Rectal smooth muscle tissue (tissue), 1 donor: Measurements from ENCODE around the gene XRCC1.
A peak's percentile ranks its signal among the peaks of the same experiment; 100 is the strongest.

Source experiments
- H3K27ac ChIP-seq: one replicate; pipeline ENCODE4 v1.7.0; 2013; ENCODE audit warnings: low read depth, low read length, inconsistent platforms
- H3K27me3 ChIP-seq: one replicate; pipeline ENCODE4 v1.7.0; 2013; ENCODE audit warnings: low read length; ENCODE audit not compliant: control insufficient read depth, insufficient read depth
- H3K36me3 ChIP-seq: one replicate; pipeline ENCODE4 v1.7.0; 2013; ENCODE audit warnings: low read length; ENCODE audit not compliant: control insufficient read depth, insufficient read depth
- H3K4me1 ChIP-seq: one replicate; pipeline ENCODE4 v1.7.0; 2013; ENCODE audit warnings: low read length; ENCODE audit not compliant: control insufficient read depth, insufficient read depth
- H3K4me3 ChIP-seq: one replicate; pipeline ENCODE4 v1.7.0; 2013; ENCODE audit warnings: low read length
- H3K9ac ChIP-seq: one replicate; pipeline ENCODE4 v1.7.0; 2013; ENCODE audit warnings: low read length

XRCC1 gene

GRCh38 chr19:43584484-43584883 is 9.2 kb upstream of the XRCC1 start:
- H3K9ac ChIP-seq, result no peak overlapping the region
- H3K4me3 ChIP-seq, result no peak overlapping the region
- H3K36me3 ChIP-seq, result no peaks in the 10 kb centered on the region
- H3K4me1 ChIP-seq, result peaks cover 10% of the 10 kb centered on the region
- no peak overlapping the region for H3K27ac ChIP-seq
- no peaks in the 10 kb centered on the region for H3K27me3 ChIP-seq

- Histone ChIP-seq H3K27ac (no peak overlapping the region), H3K4me1 (peaks cover 10% of the 10 kb centered on the region), H3K4me3 (no peak overlapping the region), H3K36me3 (no peaks in the 10 kb centered on the region), H3K9ac (no peak overlapping the region), H3K27me3 (no peaks in the 10 kb centered on the region)
These were observed 7.2 kb upstream of the XRCC1 start for GRCh38 chr19:43582495-43582894.

- Histone ChIP-seq H3K4me1 (peaks cover 10% of the 10 kb centered on the region), H3K9ac (no peak overlapping the region), H3K27ac (peak overlapping the region; percentile 3), H3K36me3 (no peaks in the 10 kb centered on the region), H3K4me3 (peak overlapping the region; percentile 32), H3K27me3 (no peaks in the 10 kb centered on the region)
These were observed 6.1 kb upstream of the XRCC1 start for GRCh38 chr19:43581467-43581866.

- H3K27me3 ChIP-seq, result no peaks in the 10 kb centered on the region
- H3K9ac ChIP-seq, result no peak overlapping the region
- no peak overlapping the region for H3K27ac ChIP-seq
- peaks cover 17% of the 10 kb centered on the region for H3K4me1 ChIP-seq
- no peaks in the 10 kb centered on the region for H3K36me3 ChIP-seq
- no peak overlapping the region for H3K4me3 ChIP-seq
These were observed 3.5 kb upstream of the XRCC1 start for GRCh38 chr19:43578787-43579186.

- Histone ChIP-seq H3K4me3 (peak overlapping the region; percentile 31), H3K36me3 (no peaks in the 10 kb centered on the region), H3K27ac (no peak overlapping the region), H3K9ac (no peak overlapping the region), H3K27me3 (no peaks in the 10 kb centered on the region), H3K4me1 (peaks cover 16% of the 10 kb centered on the region)
These were observed 890 bp upstream of the XRCC1 start for GRCh38 chr19:43575955-43576878.

GRCh38 chr19:43574424-43575155 is 737 bp downstream of the XRCC1 start:
- Histone ChIP-seq H3K27me3 (no peaks in the 10 kb centered on the region), H3K27ac (peak overlapping the region; percentile 93), H3K36me3 (no peaks in the 10 kb centered on the region), H3K9ac (peak overlapping the region; percentile 92), H3K4me1 (peaks cover 7% of the 10 kb centered on the region), H3K4me3 (peak overlapping the region; percentile 98)

GRCh38 chr19:43572171-43572588 is 3.1 kb downstream of the XRCC1 start:
- no peak overlapping the region for H3K9ac ChIP-seq
- no peaks in the 10 kb centered on the region for H3K27me3 ChIP-seq
- H3K4me3 ChIP-seq, result no peak overlapping the region
- no peak overlapping the region for H3K27ac ChIP-seq
- H3K4me1 ChIP-seq, result peaks cover 7% of the 10 kb centered on the region
- no peaks in the 10 kb centered on the region for H3K36me3 ChIP-seq

GRCh38 chr19:43570174-43570791 is 5.0 kb downstream of the XRCC1 start:
- H3K27ac ChIP-seq, result no peak overlapping the region
- no peak overlapping the region for H3K9ac ChIP-seq
- H3K4me1 ChIP-seq, result peaks cover 5% of the 10 kb centered on the region
- no peaks in the 10 kb centered on the region for H3K27me3 ChIP-seq
- H3K36me3 ChIP-seq, result no peaks in the 10 kb centered on the region
- no peak overlapping the region for H3K4me3 ChIP-seq

GRCh38 chr19:43569657-43570056 is 5.7 kb downstream of the XRCC1 start:
- H3K27me3 ChIP-seq, result no peaks in the 10 kb centered on the region
- H3K36me3 ChIP-seq, result no peaks in the 10 kb centered on the region
- H3K4me3 ChIP-seq, result no peak overlapping the region
- H3K4me1 ChIP-seq, result peaks cover 3% of the 10 kb centered on the region
- no peak overlapping the region for H3K27ac ChIP-seq
- no peak overlapping the region for H3K9ac ChIP-seq

GRCh38 chr19:43564800-43565199 is 10.5 kb downstream of the XRCC1 start:
- no peak overlapping the region for H3K27ac ChIP-seq
- no peak overlapping the region for H3K9ac ChIP-seq
- H3K4me1 ChIP-seq, result no peaks in the 10 kb centered on the region
- H3K36me3 ChIP-seq, result peaks cover 2% of the 10 kb centered on the region
- no peak overlapping the region for H3K4me3 ChIP-seq
- H3K27me3 ChIP-seq, result no peaks in the 10 kb centered on the region

GRCh38 chr19:43563816-43564457 is 11.4 kb downstream of the XRCC1 start:
- no peaks in the 10 kb centered on the region for H3K4me1 ChIP-seq
- H3K9ac ChIP-seq, result no peak overlapping the region
- no peaks in the 10 kb centered on the region for H3K27me3 ChIP-seq
- no peak overlapping the region for H3K27ac ChIP-seq
- H3K4me3 ChIP-seq, result no peak overlapping the region
- peaks cover 2% of the 10 kb centered on the region for H3K36me3 ChIP-seq

GRCh38 chr19:43562698-43563241 is 12.6 kb downstream of the XRCC1 start:
- no peaks in the 10 kb centered on the region for H3K27me3 ChIP-seq
- H3K4me1 ChIP-seq, result no peaks in the 10 kb centered on the region
- peak overlapping the region; percentile 40 for H3K4me3 ChIP-seq
- peaks cover 5% of the 10 kb centered on the region for H3K36me3 ChIP-seq
- H3K9ac ChIP-seq, result no peak overlapping the region
- peak overlapping the region; percentile 68 for H3K27ac ChIP-seq
